ENCODE results near the gene CDK12.
"Not testable (repeated sequence)": the region's sequence is repeated elsewhere in the genome, so short reads cannot be mapped to it uniquely, and the experiment has no call there.

The CDK12 gene

DNA sequence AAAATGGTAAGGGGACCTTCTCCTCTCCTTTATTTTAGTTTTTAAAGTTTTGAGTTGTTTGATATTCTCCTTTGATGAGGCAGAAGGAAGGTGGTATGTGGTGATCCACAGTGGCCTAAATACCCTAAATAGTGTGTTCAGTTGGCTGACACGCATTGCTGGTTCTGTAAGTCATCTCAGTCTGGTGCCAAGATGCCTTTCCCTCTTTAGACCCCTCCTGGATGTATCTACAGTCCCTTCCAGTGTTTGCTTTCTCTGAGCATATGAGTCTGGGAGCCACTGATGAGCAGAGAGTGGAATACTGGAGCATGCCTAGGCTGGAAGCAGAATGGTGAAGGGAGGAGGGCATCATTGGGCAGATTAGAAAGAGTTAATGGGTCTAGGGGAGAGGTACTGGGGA is 81.9 kb downstream of the CDK12 start:
- TF ChIP-seq, protein P1, sequence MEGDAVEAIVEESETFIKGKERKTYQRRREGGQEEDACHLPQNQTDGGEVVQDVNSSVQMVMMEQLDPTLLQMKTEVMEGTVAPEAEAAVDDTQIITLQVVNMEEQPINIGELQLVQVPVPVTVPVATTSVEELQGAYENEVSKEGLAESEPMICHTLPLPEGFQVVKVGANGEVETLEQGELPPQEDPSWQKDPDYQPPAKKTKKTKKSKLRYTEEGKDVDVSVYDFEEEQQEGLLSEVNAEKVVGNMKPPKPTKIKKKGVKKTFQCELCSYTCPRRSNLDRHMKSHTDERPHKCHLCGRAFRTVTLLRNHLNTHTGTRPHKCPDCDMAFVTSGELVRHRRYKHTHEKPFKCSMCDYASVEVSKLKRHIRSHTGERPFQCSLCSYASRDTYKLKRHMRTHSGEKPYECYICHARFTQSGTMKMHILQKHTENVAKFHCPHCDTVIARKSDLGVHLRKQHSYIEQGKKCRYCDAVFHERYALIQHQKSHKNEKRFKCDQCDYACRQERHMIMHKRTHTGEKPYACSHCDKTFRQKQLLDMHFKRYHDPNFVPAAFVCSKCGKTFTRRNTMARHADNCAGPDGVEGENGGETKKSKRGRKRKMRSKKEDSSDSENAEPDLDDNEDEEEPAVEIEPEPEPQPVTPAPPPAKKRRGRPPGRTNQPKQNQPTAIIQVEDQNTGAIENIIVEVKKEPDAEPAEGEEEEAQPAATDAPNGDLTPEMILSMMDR (IDR thresholded peaks at IDR 0.05; ENCODE audit: low read depth, low read length), result no peak
- DNase-seq (ENCODE audit: extremely low read depth, low read depth), result no peak

DNA sequence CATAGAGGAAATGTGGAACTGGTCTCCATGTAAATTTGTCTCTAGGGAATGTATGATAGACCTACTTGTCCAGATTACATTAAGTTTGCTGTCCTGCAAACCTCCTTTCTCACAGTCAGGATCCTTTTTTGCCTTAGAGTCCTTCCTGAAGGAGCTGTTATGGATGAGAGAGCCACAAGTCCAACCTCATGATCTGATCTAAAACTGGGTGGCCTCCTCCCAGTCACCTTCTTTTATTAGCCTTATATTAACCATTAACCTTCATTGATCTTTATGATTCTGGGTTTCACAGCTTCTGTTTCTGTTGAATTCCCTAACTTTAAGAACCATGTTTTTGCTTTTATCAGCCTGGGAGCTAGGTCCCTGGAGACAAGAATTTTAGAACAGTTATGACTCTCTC is 82.4 kb downstream of the CDK12 start:
- TF ChIP-seq, protein P1 (IDR thresholded peaks at IDR 0.05; ENCODE audit: low read depth, low read length), result no peak
- no peak for DNase-seq (ENCODE audit: extremely low read depth, low read depth)

DNA sequence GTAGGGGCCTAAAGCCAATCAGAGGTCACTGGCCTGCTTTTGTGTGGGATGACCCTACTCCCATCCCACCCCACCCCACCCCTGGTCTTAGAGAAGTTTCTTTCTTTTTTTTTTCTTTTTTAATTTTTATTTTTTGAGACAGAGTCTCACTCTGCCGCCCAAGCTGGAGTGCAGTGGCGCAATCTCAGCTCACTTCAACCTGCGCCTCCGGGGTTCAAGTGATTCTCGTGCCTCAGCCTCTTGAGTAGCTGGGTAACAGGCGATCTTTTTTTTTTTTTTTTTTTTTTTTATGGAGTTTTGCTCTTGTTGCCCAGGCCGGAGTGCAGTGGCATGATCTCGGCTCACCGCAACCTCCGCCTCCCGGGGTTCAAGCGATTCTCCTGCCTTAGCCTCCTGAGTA is 83.1 kb downstream of the CDK12 start:
- DNase-seq (ENCODE audit: extremely low read depth, low read depth), result not testable (repeated sequence)

DNA sequence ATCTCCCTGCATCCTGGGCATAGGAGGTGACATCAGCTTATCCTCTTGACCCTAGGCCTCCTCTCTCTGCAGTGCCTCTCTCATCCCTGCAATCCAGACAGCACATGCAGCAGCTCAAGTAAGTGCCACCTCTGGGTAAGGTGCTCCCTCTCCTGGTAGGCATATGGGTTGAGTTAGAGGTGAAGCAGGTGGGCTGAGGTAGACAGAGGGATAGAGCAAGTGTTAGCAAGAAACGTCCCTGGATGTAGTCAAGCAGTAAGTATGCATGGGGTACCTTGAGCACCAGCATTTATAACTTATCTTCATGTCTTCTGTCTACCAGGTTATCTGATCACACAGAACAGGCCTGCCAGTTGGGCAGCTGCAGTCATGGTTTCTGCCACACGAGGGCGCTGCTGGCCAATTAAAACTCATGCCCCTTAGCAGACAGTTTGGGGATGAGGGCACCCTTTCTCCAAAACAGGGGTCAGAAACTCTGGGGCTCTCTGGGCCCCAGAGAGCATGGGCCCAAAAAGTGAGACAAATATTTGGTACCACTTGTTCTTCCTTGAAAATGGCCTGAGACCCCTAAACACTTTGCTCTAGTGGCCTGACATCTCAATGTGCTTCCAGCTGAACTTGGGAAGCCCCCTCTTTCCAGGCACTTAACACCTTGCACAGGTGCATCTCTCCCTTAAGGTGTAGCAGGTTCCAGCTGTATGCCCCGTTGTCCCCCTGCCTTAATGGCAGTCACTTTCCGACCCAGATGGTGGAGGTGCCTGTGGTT is 86.6 kb downstream of the CDK12 start:
- DNase-seq (ENCODE audit: extremely low read depth, low read depth), result no peak

DNA sequence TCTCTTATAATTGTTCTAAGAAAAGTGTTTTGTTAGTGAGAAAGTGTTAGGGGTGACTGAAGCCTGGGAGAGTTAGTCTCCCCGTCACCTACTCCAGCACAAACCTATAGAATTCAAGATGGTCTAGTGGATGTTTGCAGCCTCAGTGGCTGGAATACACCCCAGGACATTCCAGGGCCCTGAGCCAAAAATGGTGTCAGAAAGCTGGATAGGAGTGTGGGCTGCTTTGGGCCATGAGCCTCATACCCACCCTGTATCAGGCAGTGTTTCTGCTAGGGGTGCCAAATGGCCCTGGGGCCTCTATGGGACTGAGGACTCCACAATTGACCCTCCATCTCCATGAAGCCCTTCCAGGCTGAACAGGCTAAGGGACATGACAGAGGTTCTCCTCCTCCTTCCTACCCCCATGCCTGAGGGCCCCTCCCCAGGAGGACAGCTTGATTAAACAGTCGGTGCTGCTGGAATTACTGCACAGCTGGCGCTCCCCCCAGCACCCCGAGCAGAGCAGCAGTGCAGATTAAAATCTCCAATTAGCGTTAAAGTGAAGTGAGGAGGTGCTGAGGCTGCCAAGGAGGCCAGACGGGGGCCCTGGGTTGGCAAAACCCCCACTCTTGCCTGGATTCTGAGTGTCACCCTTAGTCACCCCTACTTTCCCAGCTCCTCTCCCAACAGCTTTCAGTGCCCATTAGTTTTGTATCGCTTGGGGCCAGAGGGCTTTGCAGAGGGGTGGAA is 87.4 kb downstream of the CDK12 start:
- no peak for DNase-seq (ENCODE audit: extremely low read depth, low read depth)
- TF ChIP-seq, protein P1 (IDR thresholded peaks at IDR 0.05; ENCODE audit: low read depth, low read length), result no peak

More for the DNA sequence above, 86.6 kb downstream of the CDK12 start:
- TF ChIP-seq, protein P1 (IDR thresholded peaks at IDR 0.05; ENCODE audit: low read depth, low read length), result peak; percentile 86

DNA sequence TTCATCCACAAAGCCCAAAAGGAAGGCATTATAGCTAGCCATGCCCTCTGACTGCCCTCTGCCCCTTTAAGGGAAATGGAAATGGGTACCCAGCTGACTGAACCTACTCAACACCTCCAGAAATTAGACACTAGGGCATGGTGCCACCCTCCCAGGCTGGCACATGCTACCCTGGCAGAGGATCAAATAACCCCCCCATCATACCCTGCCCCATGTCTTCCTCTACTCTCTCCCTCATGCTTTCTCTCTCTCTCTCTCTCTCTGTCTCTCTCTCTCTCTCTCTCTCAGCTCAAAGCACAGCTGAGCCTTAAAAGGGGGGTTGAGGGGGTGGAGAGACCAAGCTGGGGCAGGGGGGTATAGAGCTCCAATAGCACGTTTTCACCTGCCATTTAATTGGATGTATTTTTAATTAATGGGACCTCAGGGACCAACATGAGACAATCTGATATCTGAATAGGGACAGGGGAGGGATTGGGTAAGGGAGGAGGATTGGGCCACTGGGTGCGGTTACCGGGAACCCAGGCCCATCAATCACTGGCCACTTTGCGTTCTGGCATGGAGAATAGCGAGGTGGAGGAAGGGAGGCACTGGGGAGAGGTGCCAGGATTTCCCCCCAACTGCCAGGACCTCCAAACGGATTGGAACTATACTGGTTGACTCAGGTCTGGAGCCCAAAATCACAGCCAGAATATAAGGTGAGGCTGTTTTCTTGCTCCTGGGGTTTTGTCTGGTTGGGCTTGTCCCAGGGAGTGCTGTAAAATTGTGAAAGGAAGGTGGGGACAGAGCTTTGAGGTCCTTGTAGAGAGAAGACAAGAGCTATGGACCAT is 88.7 kb downstream of the CDK12 start:
- TF ChIP-seq, protein P1 (IDR thresholded peaks at IDR 0.05; ENCODE audit: low read depth, low read length), result no peak
- DNase-seq (ENCODE audit: extremely low read depth, low read depth), result no peak

DNA sequence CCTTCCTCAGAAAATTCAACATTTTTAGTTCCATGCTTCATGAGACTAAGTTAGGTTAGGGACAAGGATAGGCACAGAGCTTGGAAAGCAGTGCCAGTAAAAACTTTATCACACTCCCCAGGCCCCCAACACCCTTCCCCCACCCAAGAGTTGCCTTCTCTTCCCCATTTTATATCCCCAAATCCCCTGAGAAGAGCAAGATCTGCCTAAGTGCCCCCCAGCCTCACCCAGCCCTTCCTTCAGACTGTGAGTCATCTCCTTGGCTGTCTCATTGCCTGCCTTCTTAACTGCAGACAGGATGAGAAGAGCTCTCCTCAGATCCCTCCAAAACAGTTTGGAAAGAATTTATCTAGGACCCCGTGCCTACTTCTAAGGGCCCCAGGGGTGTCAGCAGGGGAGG is 90.6 kb downstream of the CDK12 start:
- DNase-seq (ENCODE audit: extremely low read depth, low read depth), result no peak
- TF ChIP-seq, protein P1 (IDR thresholded peaks at IDR 0.05; ENCODE audit: low read depth, low read length), result no peak

Measured in AG09319 (cell line).